MCF 10A (cell line): ENCODE measurements around the gene SLC39A8. TPM values are rescaled to one million over a fixed set of nuclear protein-coding genes. Genes with fewer than 3 reads are reported as not detected.

Experiments
- BruUV-seq: library from RNA; stranded (reverse); fragments of 400-500 nt; replicated peaks from 2 replicates; lab custom pipeline; 2021; lab: Mats Ljungman, UMichigan
- CTCF ChIA-PET: fragments of 300-600 bp; sonication (Branson Sonifier 250); formaldehyde crosslinking; extraction: SDS; loops from one replicate; lab custom pipeline; 2021; ENCODE audit warnings: antibody characterized with exemption, inconsistent platforms; lab: Yijun Ruan, JAX
- POLR2A ChIA-PET: fragments of 300-600, 350-650 bp; sonication (Branson Sonifier 250); formaldehyde crosslinking; extraction: SDS; loops from one replicate; lab custom pipeline; 2020; ENCODE audit warnings: antibody characterized with exemption, inconsistent platforms; lab: Yijun Ruan, JAX
- DNase-seq: peaks from one replicate; pipeline ENCODE4 v3.0.0-alpha.2; 2018; ENCODE audit not compliant: unreplicated experiment
- H3K27ac Mint-ChIP-seq: one replicate; pipeline ENCODE4 v1.8.0; 2022; ENCODE audit warnings: mild to moderate bottlenecking, low read depth, mixed read lengths; ENCODE audit not compliant: unreplicated experiment
- H3K27me3 Mint-ChIP-seq: one replicate; pipeline ENCODE4 v1.8.0; 2022; ENCODE audit warnings: mixed read lengths; ENCODE audit not compliant: insufficient read depth, unreplicated experiment
- H3K36me3 Mint-ChIP-seq: one replicate; pipeline ENCODE4 v1.8.0; 2022; ENCODE audit warnings: mild to moderate bottlenecking, moderate library complexity, mixed read lengths; ENCODE audit not compliant: insufficient read depth, unreplicated experiment
- H3K4me1 Mint-ChIP-seq: one replicate; pipeline ENCODE4 v1.8.0; 2022; ENCODE audit warnings: mixed read lengths; ENCODE audit not compliant: insufficient read depth, unreplicated experiment
- H3K4me3 Mint-ChIP-seq: one replicate; pipeline ENCODE4 v1.8.0; 2022; ENCODE audit warnings: mild to moderate bottlenecking, moderate library complexity, mixed read lengths; ENCODE audit not compliant: unreplicated experiment
- H3K9me3 Mint-ChIP-seq: one replicate; pipeline ENCODE4 v1.8.0; 2022; ENCODE audit warnings: mixed read lengths; ENCODE audit not compliant: unreplicated experiment
- intact Hi-C: fragments of 100-400 bp; cut with micrococcal nuclease; formaldehyde crosslinking; loops from 2 replicates; pipeline ENCODE4 v1.14.1; 2022
- total RNA-seq: library from RNA; stranded (reverse); gene quantifications from 2 replicates; pipeline ENCODE4 v1.2.3, GENCODE V29; 2022
- TF ChIP-seq, protein P1 (sequence below): fragments of 200-600 bp; IDR thresholded peaks from one replicate; pipeline ENCODE4 v1.8.0; 2022; ENCODE audit warnings: antibody characterized with exemption, mild to moderate bottlenecking; ENCODE audit not compliant: unreplicated experiment

SLC39A8 gene
- total RNA-seq, 1 experiment from 2014 or later, result 43.3 TPM

DNA sequence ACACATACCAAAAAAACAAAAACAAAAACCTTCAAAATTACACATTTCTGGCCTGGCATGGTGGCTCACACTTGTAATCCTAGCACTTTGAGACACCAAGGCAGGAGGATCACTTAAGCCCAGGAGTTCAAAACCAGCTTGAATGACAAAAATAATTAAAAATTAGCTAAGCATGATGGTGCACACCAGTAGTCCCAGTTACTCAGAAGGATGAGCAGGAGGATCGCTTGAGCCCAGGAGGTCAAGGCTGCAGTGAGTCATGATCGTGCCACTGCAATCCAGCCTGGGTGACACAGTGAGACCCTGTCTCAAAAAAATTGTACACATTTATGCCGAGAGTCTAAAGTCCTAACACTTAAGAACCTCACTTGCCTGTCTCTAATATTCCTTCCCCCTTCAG is 18.3 kb downstream of the SLC39A8 start:
- DNase-seq, result no peak
- H3K27ac Mint-ChIP-seq, result no peak overlapping the region
- no peaks in the 10 kb centered on the region for H3K27me3 Mint-ChIP-seq
- ChIA-PET POLR2A (no interaction called here), CTCF (no interaction called here)
- TF ChIP-seq, protein P1, sequence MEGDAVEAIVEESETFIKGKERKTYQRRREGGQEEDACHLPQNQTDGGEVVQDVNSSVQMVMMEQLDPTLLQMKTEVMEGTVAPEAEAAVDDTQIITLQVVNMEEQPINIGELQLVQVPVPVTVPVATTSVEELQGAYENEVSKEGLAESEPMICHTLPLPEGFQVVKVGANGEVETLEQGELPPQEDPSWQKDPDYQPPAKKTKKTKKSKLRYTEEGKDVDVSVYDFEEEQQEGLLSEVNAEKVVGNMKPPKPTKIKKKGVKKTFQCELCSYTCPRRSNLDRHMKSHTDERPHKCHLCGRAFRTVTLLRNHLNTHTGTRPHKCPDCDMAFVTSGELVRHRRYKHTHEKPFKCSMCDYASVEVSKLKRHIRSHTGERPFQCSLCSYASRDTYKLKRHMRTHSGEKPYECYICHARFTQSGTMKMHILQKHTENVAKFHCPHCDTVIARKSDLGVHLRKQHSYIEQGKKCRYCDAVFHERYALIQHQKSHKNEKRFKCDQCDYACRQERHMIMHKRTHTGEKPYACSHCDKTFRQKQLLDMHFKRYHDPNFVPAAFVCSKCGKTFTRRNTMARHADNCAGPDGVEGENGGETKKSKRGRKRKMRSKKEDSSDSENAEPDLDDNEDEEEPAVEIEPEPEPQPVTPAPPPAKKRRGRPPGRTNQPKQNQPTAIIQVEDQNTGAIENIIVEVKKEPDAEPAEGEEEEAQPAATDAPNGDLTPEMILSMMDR, result no peak
- intact Hi-C loops, result no loop called here
- no TSS peak for BruUV-seq
- peaks cover 14% of the 10 kb centered on the region for H3K36me3 Mint-ChIP-seq
- H3K4me1 Mint-ChIP-seq, result peaks cover 15% of the 10 kb centered on the region
- H3K4me3 Mint-ChIP-seq, result no peak overlapping the region
- H3K9me3 Mint-ChIP-seq, result no peaks in the 10 kb centered on the region

DNA sequence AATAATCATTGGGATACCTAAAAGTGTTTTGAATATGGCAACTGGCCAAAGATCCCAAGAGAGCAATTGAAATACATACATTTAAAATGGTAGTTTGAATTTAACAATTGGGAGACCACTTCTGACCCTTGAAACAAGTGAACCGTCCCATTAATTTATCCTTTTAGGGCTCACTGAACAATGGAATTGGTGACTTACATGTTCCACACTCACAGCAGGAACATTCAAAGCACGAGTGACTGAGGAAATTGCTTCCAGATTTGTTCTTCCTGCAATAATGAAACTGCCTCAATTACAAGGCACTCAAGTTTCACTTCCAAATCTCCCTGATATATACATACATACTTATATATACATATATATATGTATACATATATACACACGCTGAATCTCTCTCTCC is 20.6 kb downstream of the SLC39A8 start:
- ChIA-PET CTCF (no interaction called here), POLR2A (interaction anchor here (0.8 kb wide), 1 partner anchor 106 kb away, joined by 3 read pairs; no protein-coding TSS in a partner anchor)
- TF ChIP-seq, protein P1, result no peak
- Mint-ChIP-seq H3K36me3 (peaks cover 17% of the 10 kb centered on the region), H3K4me3 (no peak overlapping the region), H3K27me3 (no peaks in the 10 kb centered on the region), H3K4me1 (peaks cover 11% of the 10 kb centered on the region), H3K27ac (no peak overlapping the region), H3K9me3 (no peaks in the 10 kb centered on the region)
- no TSS peak for BruUV-seq
- intact Hi-C loops, result no loop called here
- no peak for DNase-seq

DNA sequence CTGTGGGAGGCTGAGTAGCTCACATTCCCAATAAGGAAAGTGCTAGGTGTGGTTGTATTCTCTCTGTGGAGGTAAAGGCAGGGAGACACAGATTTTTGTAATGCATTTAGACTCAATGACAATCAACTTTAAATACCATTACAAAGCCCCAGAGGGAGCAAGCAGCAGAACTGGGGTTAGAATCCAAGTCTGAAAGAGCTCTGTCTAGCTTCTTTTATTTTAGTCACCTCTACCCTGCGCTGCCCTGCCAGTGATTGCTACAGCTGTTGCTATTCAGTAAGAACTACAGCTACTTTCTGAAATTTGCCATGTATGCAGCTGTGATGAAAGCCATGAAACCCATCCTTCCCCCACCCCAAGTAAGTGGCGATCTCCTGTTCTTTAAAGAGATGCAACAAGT is 22.5 kb downstream of the SLC39A8 start:
- Mint-ChIP-seq H3K27me3 (no peaks in the 10 kb centered on the region), H3K4me1 (peaks cover 9% of the 10 kb centered on the region), H3K36me3 (peaks cover 17% of the 10 kb centered on the region), H3K9me3 (no peaks in the 10 kb centered on the region), H3K4me3 (no peak overlapping the region), H3K27ac (no peak overlapping the region)
- TF ChIP-seq, protein P1, result no peak
- CTCF ChIA-PET, result interaction anchor here (1.0 to 1.2 kb wide), 2 partner anchors 14 to 23 kb away, joined by 3 to 5 read pairs; no protein-coding TSS in a partner anchor
- BruUV-seq, result no TSS peak
- intact Hi-C loops, result no loop called here
- POLR2A ChIA-PET, result no interaction called here
- DNase-seq, result no peak

DNA sequence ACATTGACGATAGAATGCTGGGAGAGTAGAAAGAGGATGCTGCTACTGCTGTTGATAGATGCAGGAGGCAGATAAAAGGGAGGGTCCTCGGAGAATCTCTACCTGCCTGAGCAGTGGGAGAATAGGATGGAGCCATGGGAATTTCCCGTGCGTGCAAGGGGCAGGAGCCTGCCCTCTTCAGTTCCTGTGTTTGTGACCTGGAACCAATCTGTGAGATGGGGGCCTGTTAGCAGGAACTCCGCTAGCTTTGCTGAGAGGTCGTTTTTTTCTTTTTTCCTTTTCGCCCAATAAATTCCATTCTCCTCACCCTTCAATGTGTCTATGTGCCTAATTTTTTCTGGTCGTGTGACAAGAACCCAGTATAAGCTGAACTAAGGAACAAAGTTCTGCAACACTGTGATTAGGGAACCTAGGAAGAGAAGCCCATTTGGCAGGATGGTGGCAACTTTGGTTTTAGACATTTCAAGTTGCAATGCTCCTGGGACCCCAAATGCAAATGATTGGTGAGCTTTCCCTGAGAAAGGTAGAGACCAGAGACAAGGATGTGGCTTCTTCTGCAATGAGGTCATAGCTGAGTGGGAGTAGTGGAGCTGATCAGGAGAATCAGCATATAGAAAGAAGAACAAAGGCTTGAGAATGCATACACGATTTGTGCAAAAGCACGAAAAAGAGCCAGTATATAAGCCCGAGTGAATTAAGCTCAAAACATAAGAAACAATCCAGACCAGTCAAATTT is 23.9 kb downstream of the SLC39A8 start:
- Mint-ChIP-seq H3K9me3 (no peaks in the 10 kb centered on the region), H3K36me3 (peaks cover 26% of the 10 kb centered on the region)
- POLR2A ChIA-PET, result no interaction called here

More for the DNA sequence above, 23.9 kb downstream of the SLC39A8 start:
- no peak for DNase-seq
- no peak overlapping the region for H3K4me3 Mint-ChIP-seq
- no peaks in the 10 kb centered on the region for H3K4me1 Mint-ChIP-seq
- intact Hi-C loops, result no loop called here
- H3K27ac Mint-ChIP-seq, result no peak overlapping the region
- TF ChIP-seq, protein P1, result no peak
- BruUV-seq, result no TSS peak
- CTCF ChIA-PET, result interaction anchor here (0.6 to 1.1 kb wide), 3 partner anchors 24 to 1033 kb away, joined by 3 to 4 read pairs (median 3); no protein-coding TSS in a partner anchor
- H3K27me3 Mint-ChIP-seq, result no peaks in the 10 kb centered on the region
